AG10803 (cell line): ENCODE data around the gene ZMIZ1.

Source experiments
- DNase-seq: peaks from one replicate; pipeline ENCODE4 v3.0.0; 2010; ENCODE audit warnings: low read depth
- H3K4me3 ChIP-seq: 2 replicates; pipeline ENCODE4 v1.5.1; 2011; ENCODE audit warnings: mild to moderate bottlenecking, low read length, control low read depth
- CTCF ChIP-seq: conservative IDR thresholded peaks from 2 replicates; pipeline ENCODE4 v1.5.1; 2011; ENCODE audit warnings: mild to moderate bottlenecking, low read length, control low read depth, inconsistent platforms

Gene ZMIZ1

GRCh38 chr10:79342811-79343561 lies 274.2 kb downstream of the ZMIZ1 start:
- TF ChIP-seq CTCF: no peak
- H3K4me3 ChIP-seq: no peak overlapping the region
- DNase-seq: no peak

GRCh38 chr10:79344502-79345195 lies 275.9 kb downstream of the ZMIZ1 start:
- DNase-seq: no peak
- TF ChIP-seq CTCF: no peak
- no peak overlapping the region for H3K4me3 ChIP-seq

- no peak for TF ChIP-seq CTCF
- H3K4me3 ChIP-seq: no peak overlapping the region
- DNase-seq: no peak
These were observed 276.7 kb downstream of the ZMIZ1 start for GRCh38 chr10:79345241-79346011.

- TF ChIP-seq CTCF: no peak
- H3K4me3 ChIP-seq: no peak overlapping the region
- DNase-seq: no peak
These were observed 277.2 kb downstream of the ZMIZ1 start for GRCh38 chr10:79346012-79346340.

GRCh38 chr10:79346388-79347225 lies 277.8 kb downstream of the ZMIZ1 start:
- DNase-seq: no peak
- TF ChIP-seq CTCF: no peak
- H3K4me3 ChIP-seq: no peak overlapping the region

- peak; percentile 90 for DNase-seq
- peak; percentile 65 for TF ChIP-seq CTCF
These were observed 278.6 kb downstream of the ZMIZ1 start, which contains the start of gene PPIF for GRCh38 chr10:79347226-79347893. Gene PPIF (plus strand): TSS chr10:79347469. CDS start chr10:79347549, 80 bp downstream.

More at GRCh38 chr10:79347226-79347893, 278.6 kb downstream of the ZMIZ1 start, which contains the start of gene PPIF:
- H3K4me3 ChIP-seq: peak within 1 kb of the TSS; percentile 86
